Measurements from ENCODE around the gene KMT5B. TPM values are rescaled to one million over a fixed set of nuclear protein-coding genes. Genes with fewer than 3 reads are reported as not detected.

Gene KMT5B
- total and polyA plus RNA-seq, 2 of the 13 experiments (the other 11 are each of a cell fraction or from before 2014, with no cell fraction given): 17.6 to 23.7 TPM

- TF ChIP-seq BRF2 (CRISPR knock-in tag; IDR thresholded peaks at IDR 0.05): no peak
- TF ChIP-seq TRIM24 (CRISPR knock-in tag; IDR thresholded peaks at IDR 0.05): no peak
- no peak for TF ChIP-seq ZNF674 (CRISPR knock-in tag; IDR thresholded peaks at IDR 0.05; ENCODE audit: low read depth)
- no peak for TF ChIP-seq TRIM22 (IDR thresholded peaks at IDR 0.05)
- TF ChIP-seq FOXA3 (CRISPR knock-in tag; IDR thresholded peaks at IDR 0.05): peak; percentile 70
- no peak for TF ChIP-seq ZBTB10 (CRISPR knock-in tag; IDR thresholded peaks at IDR 0.05; ENCODE audit: borderline replicate concordance)
- TF ChIP-seq ZSCAN31 (CRISPR knock-in tag; IDR thresholded peaks at IDR 0.05; ENCODE audit: low read depth): no peak
- no peak for TF ChIP-seq ZNF441 (CRISPR knock-in tag; IDR thresholded peaks at IDR 0.05; ENCODE audit: borderline replicate concordance)
- no peak for TF ChIP-seq MATR3 (CRISPR knock-in tag; IDR thresholded peaks at IDR 0.05)
- TF ChIP-seq PCBP1 (IDR thresholded peaks at IDR 0.05; ENCODE audit: borderline replicate concordance, low read depth, low read length): no peak
- no peak for TF ChIP-seq ZNF770 (CRISPR knock-in tag; IDR thresholded peaks at IDR 0.05)
- no peak for TF ChIP-seq ZNF512B (CRISPR knock-in tag; IDR thresholded peaks at IDR 0.05; ENCODE audit: borderline replicate concordance)
- no peak for TF ChIP-seq FOXJ3 (CRISPR knock-in tag; IDR thresholded peaks at IDR 0.05; ENCODE audit: borderline replicate concordance)
- TF ChIP-seq TRAFD1 (CRISPR knock-in tag; IDR thresholded peaks at IDR 0.05; ENCODE audit: borderline replicate concordance): no peak
- no peak for TF ChIP-seq U2AF2 (IDR thresholded peaks at IDR 0.05; ENCODE audit: low read depth, low read length)
- TF ChIP-seq ZNF446 (CRISPR knock-in tag; IDR thresholded peaks at IDR 0.05): no peak
- no peak for TF ChIP-seq ZNF543 (CRISPR knock-in tag; IDR thresholded peaks at IDR 0.05)
- no peak for TF ChIP-seq PAX8 (CRISPR knock-in tag; IDR thresholded peaks at IDR 0.05; ENCODE audit: borderline replicate concordance)
- no peak for TF ChIP-seq SIN3B (IDR thresholded peaks at IDR 0.05; ENCODE audit: low read length)
These were observed 75.3 kb downstream of the KMT5B start (continued) for GRCh38 chr11:68137833-68138232.

All from HepG2 (cell line).